Activated T-cell treated with anti-CD3 and anti-CD28 coated beads for 24 hours (primary cell): ENCODE measurements around the gene STOML1.

Experiments
- DNase-seq: peaks from one replicate; pipeline ENCODE4 v3.0.0-alpha.2; 2020; ENCODE audit warnings: low read depth

The STOML1 gene

DNA sequence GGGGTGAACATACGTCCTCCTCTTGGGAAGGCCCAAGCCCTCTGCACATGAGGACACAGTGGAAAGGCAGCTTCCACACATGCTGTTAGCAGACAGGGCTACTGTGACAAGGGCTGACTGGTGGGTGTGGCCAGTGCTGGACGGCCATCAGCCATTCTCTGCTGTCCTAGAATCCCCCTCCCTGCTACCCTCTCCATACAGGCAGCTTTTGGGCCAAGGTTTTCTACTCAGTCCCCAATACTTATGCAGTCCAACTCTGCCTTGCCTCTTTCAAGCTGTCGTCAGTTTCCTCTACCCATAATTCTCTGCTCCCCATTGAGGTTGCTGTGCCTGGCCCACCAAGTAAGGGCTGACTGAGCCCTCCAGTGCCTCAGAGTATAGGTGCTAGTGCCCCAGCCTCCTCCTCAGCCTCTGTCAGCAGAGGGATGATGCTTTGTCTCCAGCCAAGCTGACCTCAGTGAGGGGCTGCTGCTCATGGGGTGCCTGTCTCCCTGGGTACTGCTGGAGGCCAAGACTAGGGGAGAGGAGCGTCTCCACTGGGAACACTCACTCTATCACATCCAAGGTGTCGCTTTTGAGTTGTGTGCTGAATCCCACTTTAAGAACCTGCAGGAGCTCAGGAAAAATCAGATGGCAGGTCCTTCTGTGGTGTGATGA is 63.0 kb downstream of the STOML1 start:
- DNase-seq: no peak
